Spinal cord (tissue), 10 donors: ENCODE measurements around the gene DNAJC6. TPM values are rescaled to one million over a fixed set of nuclear protein-coding genes. Genes with fewer than 3 reads are reported as not detected.
A peak's percentile ranks its signal among the peaks of the same experiment; 100 is the strongest.
"Not testable (repeated sequence)": the region's sequence is repeated elsewhere in the genome, so short reads cannot be mapped to it uniquely, and the experiment has no call there.

ENCODE experiments used
- DNase-seq, 6 donors: peaks; one replicate each; pipeline versions ENCODE4 v3.0.0 to v3.0.0-alpha.2; 2013 to 2015; ENCODE audit warnings: low spot score in 6 of 6, low read depth in 4 of 6
- H3K27ac ChIP-seq: one replicate; pipeline ENCODE4 v1.5.1; 2013; ENCODE audit warnings: low read depth, low read length, control low read depth
- H3K27me3 ChIP-seq: one replicate; pipeline ENCODE4 v1.6.1; 2013; ENCODE audit warnings: low read length; ENCODE audit not compliant: control insufficient read depth, insufficient read depth
- H3K36me3 ChIP-seq: one replicate; pipeline ENCODE4 v1.6.1; 2013; ENCODE audit warnings: low read length; ENCODE audit not compliant: control insufficient read depth, insufficient read depth
- H3K4me1 ChIP-seq: one replicate; pipeline ENCODE4 v1.6.1; 2013; ENCODE audit warnings: low read length; ENCODE audit not compliant: control insufficient read depth, insufficient read depth
- H3K4me3 ChIP-seq: one replicate; pipeline ENCODE4 v1.5.1; 2013; ENCODE audit warnings: low read depth, low read length, control low read depth
- H3K9me3 ChIP-seq: one replicate; pipeline ENCODE4 v1.6.1; 2013; ENCODE audit warnings: low read length; ENCODE audit not compliant: control insufficient read depth, insufficient read depth
- WGBS: methylation state at CpG from one replicate; pipeline ENCODE4 v1.1.5; 2013; ENCODE audit warnings: missing lambda C conversion rate; ENCODE audit not compliant: insufficient coverage; 5-methylcytosine and 5-hydroxymethylcytosine counted together
- polyA plus RNA-seq, 2 donors: library from polyadenylated mRNA; unstranded; fragments of 120-200 nt; gene quantifications; one replicate each; pipeline ENCODE4 v1.2.1, GENCODE V29; 2013; ENCODE audit not compliant: insufficient read length in 2 of 2
- total RNA-seq, 2 donors: library from RNA; depleted of rRNA in 1 of 2; stranded (reverse); fragments of 120-200 nt in 1 of 2; fragments of >200 nt in 1 of 2; gene quantifications; one replicate each; pipeline versions ENCODE4 v1.2.3 to v1.2.4, GENCODE V29; 2013 to 2014
- donor health status: healthy.

The DNAJC6 gene
- total and polyA plus RNA-seq, 4 donors: 34.5 to 158 (median 116) TPM

GRCh38 chr1:65363484-65363883 lies 54.1 kb downstream of the DNAJC6 start:
- Histone ChIP-seq H3K4me1 (no peaks in the 10 kb centered on the region), H3K9me3 (no peaks in the 10 kb centered on the region), H3K27me3 (no peaks in the 10 kb centered on the region), H3K27ac (no peak overlapping the region), H3K4me3 (no peak overlapping the region), H3K36me3 (no peaks in the 10 kb centered on the region)
- DNase-seq: no peak
- WGBS: no CpG with 5 or more reads among the region's 2 CpGs

GRCh38 chr1:65368403-65368802 lies 59.1 kb downstream of the DNAJC6 start:
- Histone ChIP-seq H3K4me1 (no peaks in the 10 kb centered on the region), H3K36me3 (no peaks in the 10 kb centered on the region), H3K9me3 (no peaks in the 10 kb centered on the region), H3K27ac (no peak overlapping the region), H3K27me3 (no peaks in the 10 kb centered on the region), H3K4me3 (no peak overlapping the region)
- 93% methylated on average over 2 of the region's 2 CpGs for WGBS
- DNase-seq: no peak

GRCh38 chr1:65371544-65371943 lies 62.2 kb downstream of the DNAJC6 start:
- peak in 1 of 6 donors; percentile 2 for DNase-seq
- Histone ChIP-seq H3K27me3 (no peaks in the 10 kb centered on the region), H3K36me3 (no peaks in the 10 kb centered on the region), H3K4me3 (no peak overlapping the region), H3K27ac (no peak overlapping the region), H3K4me1 (no peaks in the 10 kb centered on the region), H3K9me3 (no peaks in the 10 kb centered on the region)
- 88% methylated on average over 2 of the region's 3 CpGs for WGBS

- H3K4me3 ChIP-seq: no peak overlapping the region
- no peaks in the 10 kb centered on the region for H3K27me3 ChIP-seq
- no peaks in the 10 kb centered on the region for H3K36me3 ChIP-seq
- no peak overlapping the region for H3K27ac ChIP-seq
- H3K9me3 ChIP-seq: no peaks in the 10 kb centered on the region
- WGBS: no CpG with 5 or more reads among the region's 1 CpG
- no peaks in the 10 kb centered on the region for H3K4me1 ChIP-seq
- DNase-seq: no peak
These were observed 63.2 kb downstream of the DNAJC6 start for GRCh38 chr1:65372557-65372956.

- no peaks in the 10 kb centered on the region for H3K27me3 ChIP-seq
- no peaks in the 10 kb centered on the region for H3K4me1 ChIP-seq
- no peak for DNase-seq
- no peak overlapping the region for H3K27ac ChIP-seq
- WGBS: 93% methylated on average over 2 of the region's 4 CpGs
- no peak overlapping the region for H3K4me3 ChIP-seq
- H3K9me3 ChIP-seq: no peaks in the 10 kb centered on the region
- H3K36me3 ChIP-seq: no peaks in the 10 kb centered on the region
These were observed 68.3 kb downstream of the DNAJC6 start for GRCh38 chr1:65377496-65378246.

- H3K9me3 ChIP-seq: no peaks in the 10 kb centered on the region
- H3K36me3 ChIP-seq: no peaks in the 10 kb centered on the region
- no peak overlapping the region for H3K4me3 ChIP-seq
- DNase-seq: no peak
- H3K4me1 ChIP-seq: no peaks in the 10 kb centered on the region
- no peaks in the 10 kb centered on the region for H3K27me3 ChIP-seq
- H3K27ac ChIP-seq: no peak overlapping the region
- WGBS: 100% methylated on average over 1 of the region's 2 CpGs
These were observed 69.1 kb downstream of the DNAJC6 start for GRCh38 chr1:65378247-65378946.

GRCh38 chr1:65384426-65384825 lies 75.1 kb downstream of the DNAJC6 start:
- not testable (repeated sequence) for H3K4me3 ChIP-seq, H3K36me3 ChIP-seq, H3K9me3 ChIP-seq, DNase-seq, H3K27me3 ChIP-seq, H3K27ac ChIP-seq, H3K4me1 ChIP-seq
- no CpG with 5 or more reads among the region's 5 CpGs for WGBS

GRCh38 chr1:65386439-65386838 lies 77.1 kb downstream of the DNAJC6 start:
- peaks cover 10% of the 10 kb centered on the region for H3K36me3 ChIP-seq
- peak in 2 of 6 donors; percentile 39 to 43 for DNase-seq
- no peak overlapping the region for H3K27ac ChIP-seq
- H3K4me3 ChIP-seq: no peak overlapping the region
- H3K4me1 ChIP-seq: no peaks in the 10 kb centered on the region
- no peaks in the 10 kb centered on the region for H3K27me3 ChIP-seq
- H3K9me3 ChIP-seq: no peaks in the 10 kb centered on the region
- no CpG with 5 or more reads among the region's 3 CpGs for WGBS

- Histone ChIP-seq H3K27ac (no peak overlapping the region), H3K27me3 (no peaks in the 10 kb centered on the region), H3K9me3 (no peaks in the 10 kb centered on the region), H3K4me3 (no peak overlapping the region), H3K4me1 (no peaks in the 10 kb centered on the region), H3K36me3 (peaks cover 15% of the 10 kb centered on the region)
- 60% methylated on average over 1 of the region's 2 CpGs for WGBS
- no peak for DNase-seq
These were observed 78.5 kb downstream of the DNAJC6 start for GRCh38 chr1:65387821-65388220.
